Measurements from ENCODE around the gene C1orf53.

DNA sequence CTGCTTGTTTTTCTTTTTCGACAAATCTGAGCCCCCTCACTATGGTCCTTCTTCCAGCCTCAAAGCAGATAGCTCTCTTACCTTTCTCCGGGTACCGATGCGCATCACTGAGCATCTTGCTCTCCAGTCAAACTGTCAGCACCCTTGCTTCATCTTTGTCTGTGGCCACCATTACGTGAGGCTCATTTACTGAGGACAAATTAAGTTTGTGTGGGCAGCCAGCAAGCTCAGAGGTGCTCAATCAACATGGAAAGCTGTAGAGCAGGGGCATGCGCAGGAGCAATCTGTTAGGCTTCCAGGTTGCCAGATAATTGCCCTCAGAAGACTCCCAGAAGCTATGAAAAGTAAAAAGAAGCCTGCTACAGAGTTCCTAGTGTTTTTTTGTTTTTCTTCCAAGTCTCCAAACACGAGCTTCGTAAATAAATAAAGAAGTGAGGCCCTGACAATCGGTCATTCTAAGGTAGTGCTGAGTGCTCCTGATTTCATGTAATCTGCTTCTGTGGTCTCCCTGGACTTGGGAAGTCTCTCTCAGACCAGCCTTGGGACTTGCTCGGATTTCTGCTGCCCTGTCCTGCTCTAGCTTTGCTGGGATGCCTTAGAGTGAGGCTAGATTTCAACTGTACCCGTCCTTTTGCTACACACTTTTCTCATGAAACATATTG lies 1.8 kb downstream of the C1orf53 start:
- no peak for TF ChIP-seq EZH2phosphoT487 (IDR thresholded peaks at IDR 0.05; ENCODE audit: low read depth)
- TF ChIP-seq, protein P1, sequence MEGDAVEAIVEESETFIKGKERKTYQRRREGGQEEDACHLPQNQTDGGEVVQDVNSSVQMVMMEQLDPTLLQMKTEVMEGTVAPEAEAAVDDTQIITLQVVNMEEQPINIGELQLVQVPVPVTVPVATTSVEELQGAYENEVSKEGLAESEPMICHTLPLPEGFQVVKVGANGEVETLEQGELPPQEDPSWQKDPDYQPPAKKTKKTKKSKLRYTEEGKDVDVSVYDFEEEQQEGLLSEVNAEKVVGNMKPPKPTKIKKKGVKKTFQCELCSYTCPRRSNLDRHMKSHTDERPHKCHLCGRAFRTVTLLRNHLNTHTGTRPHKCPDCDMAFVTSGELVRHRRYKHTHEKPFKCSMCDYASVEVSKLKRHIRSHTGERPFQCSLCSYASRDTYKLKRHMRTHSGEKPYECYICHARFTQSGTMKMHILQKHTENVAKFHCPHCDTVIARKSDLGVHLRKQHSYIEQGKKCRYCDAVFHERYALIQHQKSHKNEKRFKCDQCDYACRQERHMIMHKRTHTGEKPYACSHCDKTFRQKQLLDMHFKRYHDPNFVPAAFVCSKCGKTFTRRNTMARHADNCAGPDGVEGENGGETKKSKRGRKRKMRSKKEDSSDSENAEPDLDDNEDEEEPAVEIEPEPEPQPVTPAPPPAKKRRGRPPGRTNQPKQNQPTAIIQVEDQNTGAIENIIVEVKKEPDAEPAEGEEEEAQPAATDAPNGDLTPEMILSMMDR (IDR thresholded peaks at IDR 0.05; ENCODE audit: low read depth, low read length): no peak
